HepG2 (cell line): Measurements from ENCODE around the gene ACAT2. TPM values are rescaled to one million over a fixed set of nuclear protein-coding genes. Genes with fewer than 3 reads are reported as not detected.

Experiments used
- CBFB ChIP-seq: sonication (generic); formaldehyde crosslinking; IDR thresholded peaks from 2 replicates; pipeline ENCODE4 v1.4.0; 2020; ENCODE audit warnings: missing genetic modification reagents
- ERF ChIP-seq: IDR thresholded peaks from 2 replicates; pipeline ENCODE4 v1.6.1; 2018; ENCODE audit warnings: missing biosample characterization, missing genetic modification reagents
- MAFG ChIP-seq: sonication (generic); formaldehyde crosslinking; IDR thresholded peaks from 2 replicates; pipeline ENCODE4 v1.5.1; 2020; ENCODE audit warnings: mild to moderate bottlenecking, missing genetic modification reagents
- MATR3 ChIP-seq: sonication (generic); formaldehyde crosslinking; IDR thresholded peaks from 2 replicates; pipeline ENCODE4 v1.4.0; 2020; ENCODE audit warnings: missing genetic modification reagents
- PAF1 ChIP-seq: IDR thresholded peaks from 2 replicates; pipeline ENCODE4 v1.6.1; 2016; ENCODE audit warnings: missing genetic modification reagents, missing compliant biosample characterization
- RAD21 ChIP-seq: fragments of 450-650 bp; formaldehyde crosslinking; IDR thresholded peaks from 2 replicates; pipeline ENCODE4 v1.5.0; 2020; ENCODE audit warnings: mild to moderate bottlenecking
- RELA ChIP-seq: sonication (generic); formaldehyde crosslinking; IDR thresholded peaks from 2 replicates; pipeline ENCODE4 v1.4.0; 2020; ENCODE audit warnings: missing genetic modification reagents
- SOX5 ChIP-seq: IDR thresholded peaks from 2 replicates; pipeline ENCODE4 v1.6.1; 2016; ENCODE audit warnings: borderline replicate concordance
- SRSF9 ChIP-seq: fragments of 200-400 bp; formaldehyde crosslinking; IDR thresholded peaks from 2 replicates; pipeline ENCODE4 v1.6.1; 2018; ENCODE audit warnings: borderline replicate concordance, mild to moderate bottlenecking, low read depth, low read length; ENCODE audit not compliant: insufficient read depth, poor library complexity, severe bottlenecking
- TCF7L2 ChIP-seq: IDR thresholded peaks from 2 replicates; pipeline ENCODE4 v1.6.1; 2011; ENCODE audit warnings: mild to moderate bottlenecking, low read depth, low read length, moderate library complexity
- ZFP82 ChIP-seq: sonication (generic); formaldehyde crosslinking; IDR thresholded peaks from 2 replicates; pipeline ENCODE4 v1.5.1; 2020; ENCODE audit warnings: mild to moderate bottlenecking, missing genetic modification reagents, borderline replicate concordance
- ZMAT3 ChIP-seq: sonication (generic); formaldehyde crosslinking; conservative IDR thresholded peaks from 2 replicates; pipeline ENCODE4 v1.7.0; 2021; ENCODE audit warnings: missing genetic modification reagents
- ZNF121 ChIP-seq: sonication (generic); formaldehyde crosslinking; IDR thresholded peaks from 2 replicates; pipeline ENCODE4 v1.5.0; 2020; ENCODE audit warnings: mild to moderate bottlenecking, missing genetic modification reagents
- ZNF598 ChIP-seq: sonication (generic); formaldehyde crosslinking; IDR thresholded peaks from 2 replicates; pipeline ENCODE4 v1.5.1; 2020; ENCODE audit warnings: mild to moderate bottlenecking, missing genetic modification reagents, borderline replicate concordance
- ZNF792 ChIP-seq: IDR thresholded peaks from 2 replicates; pipeline ENCODE4 v1.6.1; 2016
- polyA plus RNA-seq, 8 experiments: library from polyadenylated mRNA; depleted of rRNA in 3 of 8; stranded (reverse) in 7 of 8; unstranded in 1 of 8; fragments of >200 nt; fragmentation: Illumina TruSeq in 4 of 8; extraction: Trizol in 4 of 8; gene quantifications; 2 replicates each; pipeline versions ENCODE4 v1.2.1 to v1.2.3, GENCODE V29; 2011 to 2016; ENCODE audit warnings: low read depth in 4 of 8, missing spikeins in 1 of 8, mixed read lengths in 1 of 8; ENCODE audit not compliant: insufficient read depth in 1 of 8
- total RNA-seq, 5 experiments: library from RNA; depleted of rRNA; stranded (reverse); fragments of >200 nt; fragmentation: Illumina TruSeq; extraction: Trizol; gene quantifications; 2 replicates each; pipeline ENCODE4 v1.2.3, GENCODE V29; 2016; ENCODE audit warnings: low read depth in 1 of 5
- TF ChIP-seq, protein P1 (sequence below): sonication (generic); formaldehyde crosslinking; IDR thresholded peaks from 2 replicates; pipeline ENCODE4 v1.8.1; 2022; ENCODE audit warnings: low read depth, mild to moderate bottlenecking, missing genetic modification reagents
- TF ChIP-seq, protein P2 (sequence below): sonication (generic); formaldehyde crosslinking; IDR thresholded peaks from 2 replicates; pipeline ENCODE4 v1.4.0; 2020; ENCODE audit warnings: mild to moderate bottlenecking, missing genetic modification reagents
- TF ChIP-seq, protein P3 (sequence below): IDR thresholded peaks from 2 replicates; pipeline ENCODE4 v1.6.1; 2016; ENCODE audit warnings: low read depth, missing genetic modification reagents, missing compliant biosample characterization
- TF ChIP-seq, protein P4 (sequence below): sonication (generic); formaldehyde crosslinking; IDR thresholded peaks from 2 replicates; pipeline ENCODE4 v1.5.0; 2020; ENCODE audit warnings: mild to moderate bottlenecking, low read depth, missing genetic modification reagents, borderline replicate concordance
- TF ChIP-seq, protein P5 (sequence below): sonication (generic); formaldehyde crosslinking; IDR thresholded peaks from 2 replicates; pipeline ENCODE4 v1.4.0; 2020; ENCODE audit warnings: mild to moderate bottlenecking, missing genetic modification reagents

Gene ACAT2
- total and polyA plus RNA-seq, 2 of the 13 experiments (the other 11 are each of a cell fraction or from before 2014, with no cell fraction given) = 121 to 534 TPM

DNA sequence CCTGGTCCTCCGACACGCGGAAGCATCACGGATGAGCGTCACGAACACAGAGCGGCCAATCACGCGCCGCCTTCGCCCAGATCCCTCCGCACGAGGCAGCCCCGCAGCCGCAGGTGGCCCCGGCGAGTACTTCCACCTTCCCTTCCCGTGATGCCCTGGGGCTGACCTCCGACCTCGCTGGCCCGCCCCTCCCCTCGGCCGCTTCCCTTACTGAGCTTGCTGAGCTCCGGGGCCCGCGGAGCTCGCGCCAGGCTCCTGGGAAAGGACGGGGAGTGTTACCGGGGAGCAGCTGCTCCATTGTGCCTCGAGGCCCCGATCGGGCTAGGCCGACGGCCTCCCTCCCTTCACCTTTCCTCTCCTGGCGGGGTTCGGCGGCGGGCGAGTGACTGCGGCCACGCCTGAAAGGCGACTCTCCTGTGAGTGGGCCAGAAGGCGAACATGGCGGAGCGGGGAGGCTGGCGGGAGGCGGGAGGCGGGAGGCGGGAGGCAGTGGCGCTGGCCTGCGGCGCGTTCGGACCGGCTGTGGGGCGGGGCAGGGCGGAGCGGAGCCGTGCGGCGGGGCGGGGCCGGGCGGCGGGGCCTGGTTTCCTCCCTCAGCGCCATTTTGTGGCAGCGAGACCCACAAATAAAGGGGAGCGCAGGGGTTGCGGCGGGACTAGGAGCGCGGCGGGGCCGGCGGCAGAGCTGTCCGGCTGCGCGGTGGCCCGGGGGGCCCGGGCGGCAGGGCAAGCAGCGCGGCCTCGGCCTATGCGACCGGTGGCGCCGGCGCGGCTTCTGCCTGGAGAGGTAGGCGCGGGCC is 34.7 kb upstream of the ACAT2 start, which contains the start of gene WTAP (continued):
- TF ChIP-seq, protein P1, sequence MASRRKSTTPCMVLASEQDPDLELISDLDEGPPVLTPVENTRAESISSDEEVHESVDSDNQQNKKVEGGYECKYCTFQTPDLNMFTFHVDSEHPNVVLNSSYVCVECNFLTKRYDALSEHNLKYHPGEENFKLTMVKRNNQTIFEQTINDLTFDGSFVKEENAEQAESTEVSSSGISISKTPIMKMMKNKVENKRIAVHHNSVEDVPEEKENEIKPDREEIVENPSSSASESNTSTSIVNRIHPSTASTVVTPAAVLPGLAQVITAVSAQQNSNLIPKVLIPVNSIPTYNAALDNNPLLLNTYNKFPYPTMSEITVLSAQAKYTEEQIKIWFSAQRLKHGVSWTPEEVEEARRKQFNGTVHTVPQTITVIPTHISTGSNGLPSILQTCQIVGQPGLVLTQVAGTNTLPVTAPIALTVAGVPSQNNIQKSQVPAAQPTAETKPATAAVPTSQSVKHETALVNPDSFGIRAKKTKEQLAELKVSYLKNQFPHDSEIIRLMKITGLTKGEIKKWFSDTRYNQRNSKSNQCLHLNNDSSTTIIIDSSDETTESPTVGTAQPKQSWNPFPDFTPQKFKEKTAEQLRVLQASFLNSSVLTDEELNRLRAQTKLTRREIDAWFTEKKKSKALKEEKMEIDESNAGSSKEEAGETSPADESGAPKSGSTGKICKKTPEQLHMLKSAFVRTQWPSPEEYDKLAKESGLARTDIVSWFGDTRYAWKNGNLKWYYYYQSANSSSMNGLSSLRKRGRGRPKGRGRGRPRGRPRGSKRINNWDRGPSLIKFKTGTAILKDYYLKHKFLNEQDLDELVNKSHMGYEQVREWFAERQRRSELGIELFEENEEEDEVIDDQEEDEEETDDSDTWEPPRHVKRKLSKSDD (CRISPR knock-in tag) = peak; percentile 97
- TF ChIP-seq ERF (CRISPR knock-in tag) = peak; percentile 100
- TF ChIP-seq, protein P2, sequence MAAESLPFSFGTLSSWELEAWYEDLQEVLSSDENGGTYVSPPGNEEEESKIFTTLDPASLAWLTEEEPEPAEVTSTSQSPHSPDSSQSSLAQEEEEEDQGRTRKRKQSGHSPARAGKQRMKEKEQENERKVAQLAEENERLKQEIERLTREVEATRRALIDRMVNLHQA (CRISPR knock-in tag) = no peak; the same call in 1 of the 2 replicates
- TF ChIP-seq ZMAT3 (CRISPR knock-in tag) = peak; percentile 98
- peak; percentile 20; the same call in 1 of the 2 replicates for TF ChIP-seq ZNF598
- TF ChIP-seq, protein P3, sequence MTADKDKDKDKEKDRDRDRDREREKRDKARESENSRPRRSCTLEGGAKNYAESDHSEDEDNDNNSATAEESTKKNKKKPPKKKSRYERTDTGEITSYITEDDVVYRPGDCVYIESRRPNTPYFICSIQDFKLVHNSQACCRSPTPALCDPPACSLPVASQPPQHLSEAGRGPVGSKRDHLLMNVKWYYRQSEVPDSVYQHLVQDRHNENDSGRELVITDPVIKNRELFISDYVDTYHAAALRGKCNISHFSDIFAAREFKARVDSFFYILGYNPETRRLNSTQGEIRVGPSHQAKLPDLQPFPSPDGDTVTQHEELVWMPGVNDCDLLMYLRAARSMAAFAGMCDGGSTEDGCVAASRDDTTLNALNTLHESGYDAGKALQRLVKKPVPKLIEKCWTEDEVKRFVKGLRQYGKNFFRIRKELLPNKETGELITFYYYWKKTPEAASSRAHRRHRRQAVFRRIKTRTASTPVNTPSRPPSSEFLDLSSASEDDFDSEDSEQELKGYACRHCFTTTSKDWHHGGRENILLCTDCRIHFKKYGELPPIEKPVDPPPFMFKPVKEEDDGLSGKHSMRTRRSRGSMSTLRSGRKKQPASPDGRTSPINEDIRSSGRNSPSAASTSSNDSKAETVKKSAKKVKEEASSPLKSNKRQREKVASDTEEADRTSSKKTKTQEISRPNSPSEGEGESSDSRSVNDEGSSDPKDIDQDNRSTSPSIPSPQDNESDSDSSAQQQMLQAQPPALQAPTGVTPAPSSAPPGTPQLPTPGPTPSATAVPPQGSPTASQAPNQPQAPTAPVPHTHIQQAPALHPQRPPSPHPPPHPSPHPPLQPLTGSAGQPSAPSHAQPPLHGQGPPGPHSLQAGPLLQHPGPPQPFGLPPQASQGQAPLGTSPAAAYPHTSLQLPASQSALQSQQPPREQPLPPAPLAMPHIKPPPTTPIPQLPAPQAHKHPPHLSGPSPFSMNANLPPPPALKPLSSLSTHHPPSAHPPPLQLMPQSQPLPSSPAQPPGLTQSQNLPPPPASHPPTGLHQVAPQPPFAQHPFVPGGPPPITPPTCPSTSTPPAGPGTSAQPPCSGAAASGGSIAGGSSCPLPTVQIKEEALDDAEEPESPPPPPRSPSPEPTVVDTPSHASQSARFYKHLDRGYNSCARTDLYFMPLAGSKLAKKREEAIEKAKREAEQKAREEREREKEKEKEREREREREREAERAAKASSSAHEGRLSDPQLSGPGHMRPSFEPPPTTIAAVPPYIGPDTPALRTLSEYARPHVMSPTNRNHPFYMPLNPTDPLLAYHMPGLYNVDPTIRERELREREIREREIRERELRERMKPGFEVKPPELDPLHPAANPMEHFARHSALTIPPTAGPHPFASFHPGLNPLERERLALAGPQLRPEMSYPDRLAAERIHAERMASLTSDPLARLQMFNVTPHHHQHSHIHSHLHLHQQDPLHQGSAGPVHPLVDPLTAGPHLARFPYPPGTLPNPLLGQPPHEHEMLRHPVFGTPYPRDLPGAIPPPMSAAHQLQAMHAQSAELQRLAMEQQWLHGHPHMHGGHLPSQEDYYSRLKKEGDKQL (CRISPR knock-in tag) = peak; percentile 16; the same call in 1 of the 2 replicates
- TF ChIP-seq MAFG (CRISPR knock-in tag) = no peak
- peak; percentile 98; the same call in 1 of the 2 replicates for TF ChIP-seq CBFB
- TF ChIP-seq PAF1 (CRISPR knock-in tag) = peak; percentile 52; the same call in 1 of the 2 replicates
- peak; percentile 90 for TF ChIP-seq ZNF121 (CRISPR knock-in tag)
- peak; percentile 96 for TF ChIP-seq ZNF792 (CRISPR knock-in tag)
- peak; percentile 91 for TF ChIP-seq SOX5 (CRISPR knock-in tag)
- peak; percentile 93; the same call in 1 of the 2 replicates for TF ChIP-seq RELA
- TF ChIP-seq, protein P4, sequence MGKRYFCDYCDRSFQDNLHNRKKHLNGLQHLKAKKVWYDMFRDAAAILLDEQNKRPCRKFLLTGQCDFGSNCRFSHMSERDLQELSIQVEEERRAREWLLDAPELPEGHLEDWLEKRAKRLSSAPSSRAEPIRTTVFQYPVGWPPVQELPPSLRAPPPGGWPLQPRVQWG (CRISPR knock-in tag) = no peak; the same call in 1 of the 2 replicates
- no peak for TF ChIP-seq TCF7L2
- no peak for TF ChIP-seq SRSF9
- TF ChIP-seq ZFP82 = peak; percentile 97; the same call in 1 of the 2 replicates
- TF ChIP-seq, protein P5, sequence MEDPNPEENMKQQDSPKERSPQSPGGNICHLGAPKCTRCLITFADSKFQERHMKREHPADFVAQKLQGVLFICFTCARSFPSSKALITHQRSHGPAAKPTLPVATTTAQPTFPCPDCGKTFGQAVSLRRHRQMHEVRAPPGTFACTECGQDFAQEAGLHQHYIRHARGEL (CRISPR knock-in tag) = peak; percentile 96
- peak; percentile 62 for TF ChIP-seq RAD21 (CRISPR knock-in tag)
- TF ChIP-seq MATR3 = no peak
